ENCODE results near the gene TMEM178B. TPM values are rescaled to one million over a fixed set of nuclear protein-coding genes. Genes with fewer than 3 reads are reported as not detected.

The TMEM178B gene
- total RNA-seq, 2 donors from 2014 or later = 1.7 to 4.1 TPM

GRCh38 chr7:141349804-141350203 lies 275.9 kb downstream of the TMEM178B start:
- Histone ChIP-seq H3K9ac (ENCODE audit: extremely low read depth, low read length, poor library complexity, severe bottlenecking) (no peak overlapping the region), H3K9me3 (ENCODE audit: control insufficient read depth, low read length) (no peaks in the 10 kb centered on the region), H3K4me3 (ENCODE audit: low read length) (no peak overlapping the region), H3K36me3 (ENCODE audit: control insufficient read depth, insufficient read depth, low read length) (no peaks in the 10 kb centered on the region), H3K4me1 (ENCODE audit: control insufficient read depth, insufficient read depth, low read length) (no peaks in the 10 kb centered on the region), H3K27ac (ENCODE audit: low read depth, low read length) (no peak overlapping the region), H3K27me3 (ENCODE audit: control insufficient read depth, insufficient read depth, low read length, poor library complexity, severe bottlenecking) (no peaks in the 10 kb centered on the region)
- Mint-ChIP-seq H3K36me3 (ENCODE audit: low read depth) (no peaks in the 10 kb centered on the region), H3K4me1 (peaks cover 5% of the 10 kb centered on the region), H3K27ac (no peak overlapping the region), H3K27me3 (ENCODE audit: insufficient read depth) (no peaks in the 10 kb centered on the region), H3K9me3 (no peaks in the 10 kb centered on the region), H3K4me3 (no peak overlapping the region)
- no peak for DNase-seq
- no peak for TF ChIP-seq CTCF (conservative IDR thresholded peaks at IDR 0.05)
- 91% methylated on average over 2 of the region's 2 CpGs; no CpG with 5 or more reads in 1 of the 2 experiments for WGBS, 2 experiments (ENCODE audit: insufficient coverage in 1 of 2, insufficient read length in 1 of 2)

- no peak for TF ChIP-seq CTCF (conservative IDR thresholded peaks at IDR 0.05)
- Histone ChIP-seq H3K27ac (ENCODE audit: low read depth, low read length) (no peak overlapping the region), H3K9me3 (ENCODE audit: control insufficient read depth, low read length) (no peaks in the 10 kb centered on the region), H3K4me3 (ENCODE audit: low read length) (no peak overlapping the region), H3K36me3 (ENCODE audit: control insufficient read depth, insufficient read depth, low read length) (no peaks in the 10 kb centered on the region), H3K9ac (ENCODE audit: extremely low read depth, low read length, poor library complexity, severe bottlenecking) (no peak overlapping the region), H3K27me3 (ENCODE audit: control insufficient read depth, insufficient read depth, low read length, poor library complexity, severe bottlenecking) (no peaks in the 10 kb centered on the region), H3K4me1 (ENCODE audit: control insufficient read depth, insufficient read depth, low read length) (no peaks in the 10 kb centered on the region)
- 91 to 100% methylated on average over 1 to 3 of the region's 3 CpGs for WGBS, 2 experiments (ENCODE audit: insufficient coverage in 1 of 2, insufficient read length in 1 of 2)
- no peaks in the 10 kb centered on the region for H3K36me3 Mint-ChIP-seq (ENCODE audit: low read depth)
- no peaks in the 10 kb centered on the region for H3K27me3 Mint-ChIP-seq (ENCODE audit: insufficient read depth)
- no peaks in the 10 kb centered on the region for H3K9me3 Mint-ChIP-seq
- no peak overlapping the region for H3K27ac Mint-ChIP-seq
- DNase-seq = no peak
- peaks cover 11% of the 10 kb centered on the region for H3K4me1 Mint-ChIP-seq
- no peak overlapping the region for H3K4me3 Mint-ChIP-seq
Observed at GRCh38 chr7:141351175-141351574, 277.3 kb downstream of the TMEM178B start.

- Histone ChIP-seq H3K4me3 (ENCODE audit: low read length) (no peak overlapping the region), H3K27ac (ENCODE audit: low read depth, low read length) (no peak overlapping the region), H3K27me3 (ENCODE audit: control insufficient read depth, insufficient read depth, low read length, poor library complexity, severe bottlenecking) (peaks cover 2% of the 10 kb centered on the region), H3K9me3 (ENCODE audit: control insufficient read depth, low read length) (no peaks in the 10 kb centered on the region), H3K36me3 (ENCODE audit: control insufficient read depth, insufficient read depth, low read length) (no peaks in the 10 kb centered on the region), H3K9ac (ENCODE audit: extremely low read depth, low read length, poor library complexity, severe bottlenecking) (no peak overlapping the region), H3K4me1 (ENCODE audit: control insufficient read depth, insufficient read depth, low read length) (no peaks in the 10 kb centered on the region)
- H3K4me1 Mint-ChIP-seq = peaks cover 11% of the 10 kb centered on the region
- 81 to 91% methylated on average over 3 of the region's 3 CpGs for WGBS, 2 experiments (ENCODE audit: insufficient coverage in 1 of 2, insufficient read length in 1 of 2)
- TF ChIP-seq CTCF (conservative IDR thresholded peaks at IDR 0.05) = no peak
- no peak overlapping the region for H3K4me3 Mint-ChIP-seq
- H3K9me3 Mint-ChIP-seq = no peaks in the 10 kb centered on the region
- DNase-seq = no peak
- no peaks in the 10 kb centered on the region for H3K36me3 Mint-ChIP-seq (ENCODE audit: low read depth)
- H3K27ac Mint-ChIP-seq = no peak overlapping the region
- no peaks in the 10 kb centered on the region for H3K27me3 Mint-ChIP-seq (ENCODE audit: insufficient read depth)
Observed at GRCh38 chr7:141352955-141353354, 279.1 kb downstream of the TMEM178B start.
